ENCODE results near the gene METTL27.

- TF ChIP-seq POLR2AphosphoS5 (IDR thresholded peaks at IDR 0.05; ENCODE audit: low read depth, low read length) (no peak), POLR2A (IDR thresholded peaks at IDR 0.05; ENCODE audit: low read depth, low read length) (no peak), PAX5 (IDR thresholded peaks at IDR 0.05; ENCODE audit: insufficient read depth, low read length, severe bottlenecking) (no peak), TAF1 (IDR thresholded peaks at IDR 0.05; ENCODE audit: low read depth, low read length) (no peak)
These were observed 12.2 kb downstream of the METTL27 start for GRCh38 chr7:73829921-73830680.

Data from GM12891 (cell line).